Inflammatory macrophage treated with lipopolysaccharide for 4 hours (primary cell): ENCODE results near the gene AS3MT.
"Not testable (repeated sequence)": the region's sequence is repeated elsewhere in the genome, so short reads cannot be mapped to it uniquely, and the experiment has no call there.

Experiments used
- DNase-seq: peaks from one replicate; pipeline ENCODE4 v3.0.0-alpha.2; 2020

The AS3MT gene

DNA sequence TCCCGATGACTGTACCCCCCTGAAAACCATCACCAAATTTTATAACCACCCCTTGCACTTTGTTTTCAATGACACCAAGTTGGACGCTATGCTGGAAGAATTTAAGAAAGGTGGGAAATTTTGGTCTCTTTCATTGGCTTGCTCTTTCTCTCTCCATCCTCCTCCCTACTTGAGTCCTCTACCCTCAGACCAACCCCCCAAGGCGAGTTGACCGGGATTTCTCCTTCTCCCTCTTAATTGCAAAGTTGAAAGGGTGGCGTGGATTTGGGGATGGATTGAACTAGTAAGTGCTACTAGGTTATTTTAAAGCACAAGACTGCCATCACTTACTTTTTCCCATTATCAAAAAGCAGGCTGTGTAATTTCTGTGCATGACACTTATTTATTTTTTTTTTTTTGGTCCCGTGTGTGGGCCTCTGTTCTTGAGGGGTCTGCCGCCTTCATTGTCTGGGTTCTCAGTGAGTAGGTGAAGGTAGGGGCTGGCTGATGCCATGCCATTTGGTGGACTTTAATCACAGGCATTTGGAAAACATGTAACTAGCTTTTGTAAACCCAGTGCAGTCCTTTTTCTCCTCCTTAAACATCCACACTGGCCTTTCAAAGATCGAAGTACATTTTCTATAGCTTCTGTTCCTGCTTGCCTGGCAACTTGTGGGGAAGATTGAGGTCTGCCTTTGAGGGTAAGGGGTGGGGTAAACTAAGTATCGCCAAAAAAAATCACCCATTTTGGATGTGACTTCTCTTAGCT, 50.9 kb downstream of the AS3MT start:
- DNase-seq: no peak

- peak; percentile 18 for DNase-seq
Measured at GRCh38 chr10:102923601-102924000, 54.3 kb downstream of the AS3MT start.

DNA sequence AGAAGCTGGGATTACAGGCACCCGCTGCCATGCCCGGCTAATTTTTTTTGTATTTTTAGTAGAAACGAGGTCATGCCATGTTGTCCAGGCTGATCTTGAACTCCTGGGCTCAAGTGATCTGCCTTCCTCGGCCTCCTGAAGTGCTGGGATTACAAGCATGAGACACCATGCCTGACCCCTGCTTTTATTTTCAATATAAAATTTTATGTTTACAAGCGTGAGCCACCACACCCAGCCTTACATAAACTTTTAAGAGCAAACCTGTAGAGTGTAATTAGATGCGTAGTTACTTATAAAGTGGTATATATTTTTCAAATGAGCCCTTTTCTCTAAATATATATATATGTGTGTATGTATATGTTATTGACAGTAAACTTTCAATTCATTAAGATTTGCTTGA, 57.6 kb downstream of the AS3MT start:
- DNase-seq: no peak

- DNase-seq: peak; percentile 66
Measured at GRCh38 chr10:102927311-102928010, 58.2 kb downstream of the AS3MT start.

GRCh38 chr10:102928442-102928841, 59.2 kb downstream of the AS3MT start:
- DNase-seq: not testable (repeated sequence)

DNA sequence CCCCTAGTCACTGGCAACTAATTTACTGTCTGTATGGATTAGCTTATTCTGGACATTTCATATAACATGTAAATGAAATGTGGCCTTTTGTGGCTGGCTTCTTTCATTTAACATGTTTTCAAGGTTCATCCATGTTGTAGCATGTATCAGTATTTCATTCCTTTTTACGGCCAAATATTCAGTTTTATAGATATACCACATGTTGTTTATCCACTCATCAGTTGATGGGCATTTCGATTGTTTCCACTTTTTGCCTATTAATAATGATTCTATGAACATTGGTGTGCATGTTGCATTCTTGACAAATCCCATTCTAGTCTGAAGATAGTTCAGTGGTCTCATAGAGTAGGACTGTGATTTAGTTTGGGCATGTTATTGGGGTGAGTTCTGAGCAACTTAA, 61.5 kb downstream of the AS3MT start:
- no peak for DNase-seq

GRCh38 chr10:102931643-102932042, 62.4 kb downstream of the AS3MT start:
- DNase-seq: no peak

DNA sequence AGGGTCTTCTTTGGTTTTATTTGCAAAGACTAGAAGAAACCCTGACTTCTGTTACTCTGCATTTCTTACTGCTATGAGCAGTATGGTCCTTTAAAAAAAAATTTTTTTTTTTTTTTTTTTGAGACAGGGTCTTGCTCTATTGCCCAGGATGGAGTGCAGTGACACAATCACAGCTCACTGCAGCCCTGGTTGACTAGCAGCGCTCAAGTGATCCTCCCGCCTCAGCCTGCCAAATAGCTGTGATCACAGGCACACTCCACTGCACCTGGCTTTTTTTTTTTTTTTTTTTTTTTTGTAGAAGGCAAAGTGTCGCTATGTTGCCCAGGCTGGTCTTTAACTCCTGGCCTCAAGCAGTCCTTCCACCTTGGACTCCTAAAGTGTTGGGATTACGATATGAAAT, 66.2 kb downstream of the AS3MT start:
- no peak for DNase-seq

GRCh38 chr10:102935939-102936605, 66.8 kb downstream of the AS3MT start:
- DNase-seq: no peak

DNA sequence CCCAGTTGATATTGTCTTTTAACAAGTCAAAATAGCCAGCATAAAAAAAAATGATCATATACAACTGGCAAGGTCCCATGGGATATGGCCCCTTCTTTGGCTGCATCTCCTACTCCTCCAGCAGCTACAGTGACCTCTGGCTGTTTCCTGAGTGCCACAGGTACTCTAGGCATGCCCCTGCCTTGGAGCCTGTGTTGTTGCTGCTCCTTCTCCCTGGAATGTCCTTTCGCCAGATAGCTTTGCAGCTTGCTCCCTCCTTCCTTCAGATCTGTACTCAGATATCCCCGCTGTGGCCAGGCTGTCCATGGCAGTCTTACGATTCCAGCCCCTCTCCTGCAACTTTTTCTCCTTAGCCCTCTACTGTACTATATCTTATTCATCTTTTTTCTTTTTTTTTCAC, 72.1 kb downstream of the AS3MT start:
- no peak for DNase-seq

GRCh38 chr10:102945449-102945848, 76.2 kb downstream of the AS3MT start:
- no peak for DNase-seq

DNA sequence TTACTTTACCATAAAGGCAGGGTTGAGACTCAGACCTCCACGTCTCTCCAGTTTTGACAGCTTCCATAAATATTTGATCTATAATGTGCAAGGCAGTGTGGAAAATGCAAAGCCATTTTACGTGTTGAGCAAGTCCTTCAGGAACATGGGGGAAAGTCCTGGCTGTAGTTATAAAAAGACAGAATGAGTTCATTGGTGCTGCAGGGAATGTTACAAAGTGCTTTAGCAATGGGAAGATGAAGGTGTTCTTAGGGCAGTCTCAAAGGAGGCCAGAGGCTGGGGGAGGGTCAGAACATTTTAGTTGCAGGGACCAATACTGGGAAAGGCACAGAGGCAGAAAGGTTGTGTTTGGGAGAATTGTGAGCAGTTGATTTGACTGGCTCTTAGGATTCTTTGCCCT, 76.7 kb downstream of the AS3MT start:
- DNase-seq: no peak

- DNase-seq: no peak
Measured at GRCh38 chr10:102946992-102947391, 77.7 kb downstream of the AS3MT start.

DNA sequence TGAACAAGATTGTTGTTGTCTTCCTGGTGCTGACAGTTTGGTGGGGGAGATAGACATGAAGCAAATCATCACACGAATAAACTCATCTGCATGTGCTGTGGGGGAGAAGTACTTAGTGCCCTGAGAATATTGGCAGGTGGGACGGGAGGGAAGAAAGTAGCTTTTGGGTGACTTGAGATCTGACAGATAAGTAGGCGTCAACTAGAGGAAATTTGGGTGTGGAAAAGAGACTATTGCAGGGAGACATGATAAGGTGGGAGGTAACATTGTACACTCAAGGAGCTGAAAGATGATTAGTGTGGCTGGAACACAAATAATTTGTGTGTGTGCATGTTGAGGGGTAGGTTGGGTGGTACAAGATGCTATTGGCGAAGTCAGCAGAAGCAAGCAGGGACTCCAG, 78.9 kb downstream of the AS3MT start:
- no peak for DNase-seq

DNA sequence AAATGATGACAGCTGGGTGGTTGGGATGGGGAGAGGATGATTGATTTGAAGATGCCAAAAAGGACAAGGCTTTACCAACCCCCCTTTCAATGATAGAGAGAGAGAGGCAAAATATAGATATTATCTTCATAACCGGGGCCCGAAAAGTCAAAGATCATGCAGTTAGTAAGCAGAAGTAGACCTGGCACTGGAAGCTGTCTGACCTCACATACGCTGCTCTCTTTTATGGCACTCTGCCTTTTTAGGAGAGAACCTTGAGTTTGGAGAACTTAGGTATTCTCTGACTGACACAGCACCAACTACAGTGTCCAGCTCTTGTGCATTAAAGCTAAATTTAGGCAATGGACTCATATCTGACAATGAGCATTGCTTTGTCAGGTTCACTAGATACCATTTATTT, 79.5 kb downstream of the AS3MT start:
- DNase-seq: no peak

DNA sequence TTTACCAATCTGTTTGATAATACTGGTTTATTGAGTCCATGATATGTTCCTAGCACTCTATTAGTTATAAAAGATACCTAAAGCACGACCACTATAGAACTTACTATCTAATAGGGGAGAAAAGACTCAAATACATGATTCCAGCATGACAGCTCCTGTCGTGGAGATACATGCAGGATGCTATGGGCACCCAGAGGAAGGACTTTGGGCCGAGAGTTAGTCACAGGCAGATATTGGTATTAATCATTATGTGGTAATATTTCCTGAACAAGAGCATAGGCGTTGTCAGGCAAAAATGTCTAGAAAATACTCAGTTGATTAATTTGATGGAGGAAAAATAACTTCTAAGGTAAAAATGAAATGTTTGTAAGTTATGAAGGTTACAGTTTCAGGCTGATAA, 80.6 kb downstream of the AS3MT start:
- DNase-seq: no peak

DNA sequence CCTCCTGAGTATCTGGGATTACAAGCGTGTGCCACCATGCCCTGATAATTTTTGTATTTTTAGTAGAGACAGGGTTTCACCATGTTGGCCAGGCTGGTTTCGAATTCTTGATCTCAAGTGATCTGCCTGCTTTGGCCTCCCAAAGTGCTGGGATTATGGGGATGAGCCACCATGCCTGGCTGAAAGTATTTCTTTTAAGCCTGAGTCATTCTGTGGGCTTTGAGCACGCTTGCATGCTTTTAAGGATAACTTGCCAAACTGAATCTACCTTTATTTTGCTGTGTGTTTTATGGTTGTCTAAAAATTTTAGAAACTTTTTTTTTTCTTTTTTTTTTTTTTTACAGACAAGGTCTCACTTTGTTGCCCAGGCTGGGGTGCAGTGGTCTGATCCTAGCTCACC, 82.0 kb downstream of the AS3MT start:
- no peak for DNase-seq
